Measurements from ENCODE around the gene METRN.

DNA sequence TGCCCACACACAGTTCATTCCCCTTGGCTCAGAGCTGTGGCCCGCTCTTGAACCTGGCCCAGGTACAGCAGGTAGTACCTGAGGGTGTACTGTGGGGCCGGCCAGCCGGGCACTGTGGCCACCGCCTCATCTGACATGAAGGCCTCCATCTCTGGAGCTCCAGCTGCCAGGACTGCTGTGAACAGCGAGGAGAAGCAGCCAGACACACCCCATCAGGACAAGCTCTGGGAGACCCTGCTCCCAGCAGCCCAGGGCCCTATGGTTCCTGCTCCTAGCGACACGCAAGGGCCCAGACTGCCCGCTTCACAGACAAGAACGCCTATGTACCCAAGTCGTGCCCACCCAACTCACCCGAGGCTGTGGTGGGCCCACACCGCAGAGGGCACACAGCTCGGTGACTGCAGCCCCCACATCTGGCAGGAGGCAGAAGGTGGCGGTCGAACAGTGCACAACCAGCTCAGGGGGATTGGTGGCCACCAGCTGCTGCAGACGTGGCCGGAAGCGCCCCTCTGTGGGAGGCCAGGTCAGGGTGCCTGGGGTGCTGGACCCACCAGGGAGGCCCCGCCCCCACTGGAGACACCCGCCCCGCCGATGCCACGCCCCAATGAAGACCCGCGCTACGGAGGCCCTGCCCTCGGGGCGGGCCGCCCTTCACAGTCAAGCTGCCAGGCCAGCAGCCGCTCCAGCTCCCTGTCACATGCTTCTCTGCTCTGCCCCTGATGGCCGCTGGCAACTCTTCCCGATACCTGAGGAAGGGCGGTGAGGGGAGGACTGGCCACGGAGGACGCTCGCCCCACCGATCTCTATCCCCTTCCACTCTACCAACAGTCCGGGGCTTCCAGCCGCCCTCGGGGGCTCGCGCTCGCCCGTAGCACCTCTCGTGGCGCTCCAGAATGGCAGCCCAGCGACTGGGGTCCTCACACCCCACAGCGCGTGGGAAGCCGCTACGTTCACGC is 35.8 kb upstream of the METRN start:
- TF ChIP-seq CTCF (IDR thresholded peaks at IDR 0.05) (no peak), POLR2A (IDR thresholded peaks at IDR 0.05) (peak in 1 of 2 donors; percentile 18)
